Calu3 (cell line): ENCODE data around the gene RHOF. TPM values are rescaled to one million over a fixed set of nuclear protein-coding genes. Genes with fewer than 3 reads are reported as not detected.
"Not testable (repeated sequence)": the region's sequence is repeated elsewhere in the genome, so short reads cannot be mapped to it uniquely, and the experiment has no call there.

Source experiments
- BruUV-seq: library from RNA; stranded (reverse); fragments of 400-500 nt; replicated peaks from 2 replicates; lab custom pipeline; 2021; lab: Mats Ljungman, UMichigan
- CTCF ChIA-PET: fragments of 300-600 bp; sonication (Branson Sonifier 250); formaldehyde crosslinking; loops from one replicate; lab custom pipeline; 2022; ENCODE audit warnings: antibody characterized with exemption; lab: Charles Lee
- DNase-seq: peaks from one replicate; pipeline ENCODE4 v3.0.0; 2022
- H3K27ac Mint-ChIP-seq: one replicate; pipeline ENCODE4 v1.8.0; 2022; ENCODE audit warnings: mixed read lengths; ENCODE audit not compliant: unreplicated experiment
- H3K27me3 Mint-ChIP-seq: one replicate; pipeline ENCODE4 v1.8.0; 2022; ENCODE audit warnings: mixed read lengths; ENCODE audit not compliant: unreplicated experiment
- H3K36me3 Mint-ChIP-seq: one replicate; pipeline ENCODE4 v1.8.0; 2022; ENCODE audit warnings: mild to moderate bottlenecking, moderate library complexity, mixed read lengths; ENCODE audit not compliant: insufficient read depth, unreplicated experiment
- H3K4me1 Mint-ChIP-seq: one replicate; pipeline ENCODE4 v1.8.0; 2022; ENCODE audit warnings: mild to moderate bottlenecking, low read depth, mixed read lengths; ENCODE audit not compliant: unreplicated experiment
- H3K4me3 Mint-ChIP-seq: one replicate; pipeline ENCODE4 v1.8.0; 2022; ENCODE audit warnings: mild to moderate bottlenecking, low read depth, moderate library complexity, mixed read lengths; ENCODE audit not compliant: unreplicated experiment
- H3K9me3 Mint-ChIP-seq: one replicate; pipeline ENCODE4 v1.8.0; 2022; ENCODE audit warnings: low read depth, mixed read lengths; ENCODE audit not compliant: unreplicated experiment
- CTCF ChIP-seq: fragments of 200-600 bp; IDR thresholded peaks from one replicate; pipeline ENCODE4 v1.8.0; 2022; ENCODE audit warnings: antibody characterized with exemption; ENCODE audit not compliant: unreplicated experiment
- intact Hi-C: fragments of 100-400 bp; cut with micrococcal nuclease; formaldehyde crosslinking; loops from one replicate; pipeline ENCODE4 v1.10.0; 2022; ENCODE audit not compliant: unreplicated experiment
- total RNA-seq: library from RNA; stranded (reverse); gene quantifications from 2 replicates; pipeline ENCODE4 v1.2.3, GENCODE V29; 2022

RHOF gene
- total RNA-seq, 1 experiment from 2014 or later: 73.9 TPM

- Mint-ChIP-seq H3K27ac (peak overlapping the region; percentile 85), H3K4me1 (peaks cover 67% of the 10 kb centered on the region), H3K27me3 (no peaks in the 10 kb centered on the region), H3K4me3 (peak overlapping the region; percentile 86), H3K9me3 (no peaks in the 10 kb centered on the region), H3K36me3 (peaks cover 89% of the 10 kb centered on the region)
- intact Hi-C loops: no loop called here
- peak; percentile 69 for DNase-seq
- BruUV-seq: TSS peak; percentile 29
- CTCF ChIA-PET: interaction anchor here (0.6 to 8.7 kb wide), 5 partner anchors 8 to 289 kb away, joined by 4 to 179 read pairs (median 9); no protein-coding TSS in a partner anchor
- no peak for TF ChIP-seq CTCF
These were observed 1.6 kb downstream of the RHOF start for GRCh38 chr12:121791671-121792551.

GRCh38 chr12:121790785-121791184 is 2.7 kb downstream of the RHOF start:
- intact Hi-C loops, H3K27me3 Mint-ChIP-seq, BruUV-seq, DNase-seq, H3K9me3 Mint-ChIP-seq: not testable (repeated sequence)
- CTCF ChIA-PET: interaction anchor here (1.3 kb wide), 1 partner anchor 9 kb away, joined by 4 read pairs; no protein-coding TSS in a partner anchor
- H3K4me3 Mint-ChIP-seq: peak overlapping the region; percentile 86
- H3K27ac Mint-ChIP-seq: peak overlapping the region; percentile 88
- H3K36me3 Mint-ChIP-seq: peaks cover 94% of the 10 kb centered on the region
- peaks cover 67% of the 10 kb centered on the region for H3K4me1 Mint-ChIP-seq

DNA sequence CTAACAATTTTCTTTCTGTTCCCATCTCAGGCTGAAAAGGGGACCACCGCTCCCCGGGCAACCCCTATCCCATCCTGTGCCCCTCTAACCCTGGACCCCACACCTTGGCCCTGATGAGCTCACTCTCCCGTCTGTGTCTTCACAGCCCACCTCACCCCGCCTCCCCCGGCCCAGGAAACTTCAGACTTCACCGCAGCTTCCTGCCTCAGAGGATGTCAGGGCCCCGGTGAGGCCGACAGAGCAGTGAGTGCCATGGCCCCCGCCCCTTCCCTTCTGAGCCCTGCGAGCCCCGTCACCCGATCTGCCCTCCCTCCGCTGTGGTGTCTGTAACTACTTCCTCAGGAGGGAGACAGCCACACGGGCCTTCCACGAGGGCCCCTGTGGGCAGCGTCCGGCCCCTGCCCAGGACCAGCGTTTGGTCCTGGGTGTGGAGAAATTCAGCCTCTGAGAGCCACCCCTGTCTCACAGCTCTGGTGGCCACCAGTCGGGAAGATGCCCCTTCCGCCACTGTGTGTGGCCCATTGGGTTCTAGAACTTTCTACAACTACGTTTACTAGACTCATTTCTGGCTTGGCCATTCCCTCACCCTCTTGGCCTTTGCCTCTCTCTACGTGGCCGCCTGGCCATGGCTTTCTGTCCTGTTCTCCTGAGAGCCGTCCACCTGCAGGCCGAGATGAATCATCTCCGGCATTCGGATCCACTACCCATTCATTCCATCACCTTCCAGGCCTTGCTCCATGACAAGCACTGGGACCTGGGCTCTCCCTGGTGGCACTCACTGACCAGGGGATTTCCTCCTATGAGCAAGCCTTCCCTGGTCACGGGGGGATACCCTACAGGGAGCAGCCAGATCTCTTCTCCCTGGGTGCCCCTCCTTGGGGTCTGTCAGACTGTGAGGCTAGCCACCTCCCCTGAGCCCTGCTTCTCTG is 3.4 kb downstream of the RHOF start:
- intact Hi-C loops: no loop called here
- Mint-ChIP-seq H3K4me3 (peak overlapping the region; percentile 86), H3K9me3 (no peaks in the 10 kb centered on the region), H3K27ac (peak overlapping the region; percentile 88), H3K27me3 (no peaks in the 10 kb centered on the region), H3K36me3 (peaks cover 93% of the 10 kb centered on the region), H3K4me1 (peaks cover 63% of the 10 kb centered on the region)
- CTCF ChIA-PET: interaction anchor here (0.7 kb wide), 1 partner anchor 17 kb away, joined by 3 read pairs; no protein-coding TSS in a partner anchor
- DNase-seq: peak; percentile 47
- no TSS peak for BruUV-seq
- no peak for TF ChIP-seq CTCF

- Mint-ChIP-seq H3K36me3 (peaks cover 92% of the 10 kb centered on the region), H3K4me1 (peaks cover 61% of the 10 kb centered on the region)
- CTCF ChIA-PET: interaction anchor here (0.7 kb wide), 1 partner anchor 17 kb away, joined by 3 read pairs; no protein-coding TSS in a partner anchor
These were observed 4.2 kb downstream of the RHOF start for GRCh38 chr12:121789233-121789781.

More at GRCh38 chr12:121789233-121789781, 4.2 kb downstream of the RHOF start:
- H3K27ac Mint-ChIP-seq: peak overlapping the region; percentile 88
- intact Hi-C loops: no loop called here
- no TSS peak for BruUV-seq
- no peaks in the 10 kb centered on the region for H3K9me3 Mint-ChIP-seq
- no peak for DNase-seq
- TF ChIP-seq CTCF: no peak
- peak overlapping the region; percentile 86 for H3K4me3 Mint-ChIP-seq
- no peaks in the 10 kb centered on the region for H3K27me3 Mint-ChIP-seq
